GM23338 (cell line): ENCODE results near the gene PRUNE1. TPM values are rescaled to one million over a fixed set of nuclear protein-coding genes. Genes with fewer than 3 reads are reported as not detected.

Experiments used
- ATAC-seq: fragments of 200-7000 bp; cut with Tn5 transposase; 3 replicates; pipeline ENCODE4 v1.9.1; 2020
- DNase-seq: peaks from one replicate; pipeline ENCODE4 v3.0.0-alpha.2; 2015; ENCODE audit warnings: low spot score
- H2AFZ ChIP-seq: fragments of 200-600 bp; sonication (generic); 2 replicates; pipeline ENCODE4 v1.8.0; 2016; ENCODE audit warnings: antibody characterized with exemption, mild to moderate bottlenecking, moderate library complexity
- H3F3A ChIP-seq: fragments of 200-600 bp; sonication (generic); replicated peaks from 2 replicates; pipeline ENCODE4 v1.8.0; 2017; ENCODE audit warnings: antibody characterized with exemption, mixed run types, low read depth
- H3K27ac ChIP-seq: fragments of 200-600 bp; sonication (generic); 2 replicates; pipeline ENCODE4 v1.6.1; 2016; ENCODE audit warnings: low read depth
- H3K27me3 ChIP-seq: fragments of 200-600 bp; sonication (generic); 2 replicates; pipeline ENCODE4 v1.8.0; 2016; ENCODE audit warnings: mild to moderate bottlenecking, mixed run types, moderate library complexity; ENCODE audit not compliant: insufficient read depth
- H3K36me3 ChIP-seq: fragments of 200-600 bp; sonication (generic); 2 replicates; pipeline ENCODE4 v1.8.0; 2016; ENCODE audit warnings: mild to moderate bottlenecking; ENCODE audit not compliant: insufficient read depth
- H3K4me1 ChIP-seq: fragments of 200-600 bp; sonication (generic); 2 replicates; pipeline ENCODE4 v1.8.0; 2016; ENCODE audit warnings: mild to moderate bottlenecking, moderate library complexity; ENCODE audit not compliant: insufficient read depth
- H3K4me2 ChIP-seq: fragments of 200-600 bp; sonication (generic); 2 replicates; pipeline ENCODE4 v1.7.1; 2017; ENCODE audit warnings: mixed run types
- H3K4me3 ChIP-seq: fragments of 200-600 bp; sonication (generic); 2 replicates; pipeline ENCODE4 v1.6.1; 2016; ENCODE audit warnings: mixed run types
- H3K79me2 ChIP-seq: fragments of 200-600 bp; sonication (generic); replicated peaks from 2 replicates; pipeline ENCODE4 v1.8.0; 2017; ENCODE audit warnings: mild to moderate bottlenecking; ENCODE audit not compliant: insufficient read depth
- H3K9me2 ChIP-seq: fragments of 200-600 bp; sonication (generic); 2 replicates; pipeline ENCODE4 v1.8.0; 2017; ENCODE audit not compliant: insufficient read depth
- H4K20me1 ChIP-seq: fragments of 200-600 bp; sonication (generic); replicated peaks from 2 replicates; pipeline ENCODE4 v1.8.0; 2017; ENCODE audit warnings: mild to moderate bottlenecking; ENCODE audit not compliant: insufficient read depth
- H3K27ac Mint-ChIP-seq: 2 replicates; pipeline ENCODE4 v1.8.0; 2020; ENCODE audit warnings: inconsistent platforms, mild to moderate bottlenecking, moderate library complexity, mixed read lengths
- H3K27me3 Mint-ChIP-seq: 3 replicates; pipeline ENCODE4 v1.8.0; 2022; ENCODE audit warnings: low read depth, mild to moderate bottlenecking, moderate library complexity, mixed read lengths, inconsistent platforms; ENCODE audit not compliant: insufficient read depth, poor library complexity
- H3K36me3 Mint-ChIP-seq: 3 replicates; pipeline ENCODE4 v1.8.0; 2021; ENCODE audit warnings: low read depth, mild to moderate bottlenecking, inconsistent platforms, moderate library complexity, mixed read lengths
- H3K4me1 Mint-ChIP-seq: 3 replicates; pipeline ENCODE4 v1.8.0; 2020; ENCODE audit warnings: mild to moderate bottlenecking, inconsistent platforms, mixed read lengths
- H3K4me3 Mint-ChIP-seq: 3 replicates; pipeline ENCODE4 v1.8.0; 2021; ENCODE audit warnings: moderate library complexity, mild to moderate bottlenecking, inconsistent platforms, mixed read lengths
- H3K9me3 Mint-ChIP-seq: 3 replicates; pipeline ENCODE4 v1.8.0; 2020; ENCODE audit warnings: moderate library complexity, mild to moderate bottlenecking, inconsistent platforms, mixed read lengths
- CREB1 ChIP-seq: fragments of 250-450 bp; sonication (Bioruptor Pico); IDR thresholded peaks from 2 replicates; pipeline ENCODE4 v1.5.0; 2020; ENCODE audit warnings: low read depth, mild to moderate bottlenecking, moderate library complexity
- EZH2 ChIP-seq: fragments of 200-600 bp; sonication (generic); IDR thresholded peaks from one replicate; pipeline ENCODE4 v1.8.0; 2017; ENCODE audit warnings: antibody characterized with exemption, mild to moderate bottlenecking, low read depth; ENCODE audit not compliant: unreplicated experiment
- NANOG ChIP-seq: IDR thresholded peaks from 2 replicates; pipeline ENCODE4 v1.6.1; 2016; ENCODE audit warnings: antibody characterized with exemption, borderline replicate concordance
- POLR2AphosphoS5 ChIP-seq: IDR thresholded peaks from 2 replicates; pipeline ENCODE4 v1.6.1; 2016; ENCODE audit warnings: antibody characterized with exemption, low read depth
- ZNF114 ChIP-seq: fragments of 250-450 bp; sonication (Bioruptor Pico); IDR thresholded peaks from 2 replicates; pipeline ENCODE4 v1.5.0; 2020; ENCODE audit warnings: mild to moderate bottlenecking, moderate library complexity
- ZNF331 ChIP-seq: fragments of 250-450 bp; sonication (Bioruptor Pico); IDR thresholded peaks from 2 replicates; pipeline ENCODE4 v1.5.0; 2020; ENCODE audit warnings: low read depth, mild to moderate bottlenecking, moderate library complexity
- polyA plus RNA-seq: library from polyadenylated mRNA; unstranded; fragments of >200 nt; fragmentation: Nextera tagmentation; extraction: Ambion mirVana; gene quantifications from 2 replicates; pipeline ENCODE4 v1.2.1, GENCODE V29; 2016
- total RNA-seq: library from RNA; depleted of rRNA; stranded (reverse); fragments of >200 nt; shearing (Covaris generic); gene quantifications from 2 replicates; pipeline ENCODE4 v1.2.3, GENCODE V29; 2014
- TF ChIP-seq, protein P1 (sequence below): IDR thresholded peaks from one replicate; pipeline ENCODE4 v1.6.1; 2018; ENCODE audit warnings: antibody characterized with exemption; ENCODE audit not compliant: unreplicated experiment
- TF ChIP-seq, protein P2 (sequence below), 2 experiments: fragments of 200-600 bp in 1 of 2; sonication (generic) in 1 of 2; conservative IDR thresholded peaks; 2 replicates each; pipeline versions ENCODE4 v1.5.1 to v1.6.1; 2016 to 2017; ENCODE audit warnings: antibody characterized with exemption in 2 of 2, low read depth in 2 of 2, mild to moderate bottlenecking in 2 of 2, moderate library complexity in 1 of 2

PRUNE1 gene
- total and polyA plus RNA-seq, 2 experiments from 2014 or later = 14.7 to 33.2 TPM

DNA sequence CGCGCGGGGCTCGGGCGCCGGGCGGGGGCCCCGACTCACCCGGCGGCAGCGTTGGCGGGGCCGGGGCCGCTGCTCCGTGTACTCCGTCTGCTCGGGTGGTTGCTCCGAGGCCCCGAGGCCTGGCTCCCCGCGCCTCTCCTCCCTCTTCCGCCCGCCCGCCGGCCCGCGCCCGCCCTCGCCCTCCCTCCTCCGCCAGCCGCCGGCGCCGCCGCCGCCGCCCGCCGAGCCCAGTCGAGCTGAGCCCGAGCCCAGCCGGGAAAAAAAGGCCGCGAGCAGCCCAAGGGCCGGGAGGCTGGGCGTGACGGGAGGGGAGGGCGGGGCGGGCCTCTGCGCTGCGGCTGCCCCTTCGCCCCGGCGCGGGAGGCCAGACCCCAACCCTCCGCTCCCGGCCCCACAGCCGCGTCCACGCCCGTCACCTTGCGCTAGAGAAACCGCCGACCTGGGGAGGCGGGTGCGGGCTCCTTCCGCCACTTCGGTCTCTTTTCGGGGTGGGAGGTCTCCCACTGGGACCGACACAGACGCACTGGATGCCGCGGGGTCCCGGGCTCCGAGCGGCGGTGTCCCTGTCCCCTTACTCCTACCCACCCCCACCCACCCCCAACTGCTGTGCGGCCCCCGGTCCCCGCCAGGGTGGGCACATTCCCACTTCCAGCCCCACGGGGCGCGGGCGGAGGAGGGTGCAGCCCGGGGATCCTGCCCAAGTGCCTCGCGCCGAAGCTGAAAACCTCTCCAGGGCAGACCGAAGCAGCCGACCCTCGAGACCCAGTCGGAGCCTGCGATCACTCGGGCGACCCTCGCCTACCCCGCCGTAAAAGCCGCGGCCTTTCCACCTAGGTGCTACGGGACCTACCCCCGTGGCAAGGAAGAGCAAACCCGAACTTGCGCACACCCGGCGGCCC lies 33.4 kb upstream of the PRUNE1 start, which contains the start of gene CERS2:
Gene CERS2, minus strand, starts transcription at position 256 of the 899 bp plus-strand sequence. CDS start 5,745 bp downstream, outside the sequence.
- peak; percentile 87 for DNase-seq
- Histone ChIP-seq H3K36me3 (no peaks in the 10 kb centered on the region), H3F3A (peaks cover 12% of the 10 kb centered on the region), H3K79me2 (peaks cover 52% of the 10 kb centered on the region), H2AFZ (peak within 1 kb of the TSS; percentile 89), H3K4me2 (peak within 1 kb of the TSS; percentile 96), H3K9me2 (no peaks in the 10 kb centered on the region), H4K20me1 (peaks cover 12% of the 10 kb centered on the region; the same call in 1 of the 2 replicates), H3K27me3 (0 out of 2 replicates have a peak, but pooled peaks cover 3% of the 10 kb centered on the region), H3K27ac (peak within 1 kb of the TSS; percentile 50; the same call in 1 of the 2 replicates), H3K4me3 (peak within 1 kb of the TSS; percentile 88), H3K4me1 (peaks cover 66% of the 10 kb centered on the region)
- TF ChIP-seq, protein P1, sequence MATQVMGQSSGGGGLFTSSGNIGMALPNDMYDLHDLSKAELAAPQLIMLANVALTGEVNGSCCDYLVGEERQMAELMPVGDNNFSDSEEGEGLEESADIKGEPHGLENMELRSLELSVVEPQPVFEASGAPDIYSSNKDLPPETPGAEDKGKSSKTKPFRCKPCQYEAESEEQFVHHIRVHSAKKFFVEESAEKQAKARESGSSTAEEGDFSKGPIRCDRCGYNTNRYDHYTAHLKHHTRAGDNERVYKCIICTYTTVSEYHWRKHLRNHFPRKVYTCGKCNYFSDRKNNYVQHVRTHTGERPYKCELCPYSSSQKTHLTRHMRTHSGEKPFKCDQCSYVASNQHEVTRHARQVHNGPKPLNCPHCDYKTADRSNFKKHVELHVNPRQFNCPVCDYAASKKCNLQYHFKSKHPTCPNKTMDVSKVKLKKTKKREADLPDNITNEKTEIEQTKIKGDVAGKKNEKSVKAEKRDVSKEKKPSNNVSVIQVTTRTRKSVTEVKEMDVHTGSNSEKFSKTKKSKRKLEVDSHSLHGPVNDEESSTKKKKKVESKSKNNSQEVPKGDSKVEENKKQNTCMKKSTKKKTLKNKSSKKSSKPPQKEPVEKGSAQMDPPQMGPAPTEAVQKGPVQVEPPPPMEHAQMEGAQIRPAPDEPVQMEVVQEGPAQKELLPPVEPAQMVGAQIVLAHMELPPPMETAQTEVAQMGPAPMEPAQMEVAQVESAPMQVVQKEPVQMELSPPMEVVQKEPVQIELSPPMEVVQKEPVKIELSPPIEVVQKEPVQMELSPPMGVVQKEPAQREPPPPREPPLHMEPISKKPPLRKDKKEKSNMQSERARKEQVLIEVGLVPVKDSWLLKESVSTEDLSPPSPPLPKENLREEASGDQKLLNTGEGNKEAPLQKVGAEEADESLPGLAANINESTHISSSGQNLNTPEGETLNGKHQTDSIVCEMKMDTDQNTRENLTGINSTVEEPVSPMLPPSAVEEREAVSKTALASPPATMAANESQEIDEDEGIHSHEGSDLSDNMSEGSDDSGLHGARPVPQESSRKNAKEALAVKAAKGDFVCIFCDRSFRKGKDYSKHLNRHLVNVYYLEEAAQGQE = no peak
- TF ChIP-seq, protein P2, sequence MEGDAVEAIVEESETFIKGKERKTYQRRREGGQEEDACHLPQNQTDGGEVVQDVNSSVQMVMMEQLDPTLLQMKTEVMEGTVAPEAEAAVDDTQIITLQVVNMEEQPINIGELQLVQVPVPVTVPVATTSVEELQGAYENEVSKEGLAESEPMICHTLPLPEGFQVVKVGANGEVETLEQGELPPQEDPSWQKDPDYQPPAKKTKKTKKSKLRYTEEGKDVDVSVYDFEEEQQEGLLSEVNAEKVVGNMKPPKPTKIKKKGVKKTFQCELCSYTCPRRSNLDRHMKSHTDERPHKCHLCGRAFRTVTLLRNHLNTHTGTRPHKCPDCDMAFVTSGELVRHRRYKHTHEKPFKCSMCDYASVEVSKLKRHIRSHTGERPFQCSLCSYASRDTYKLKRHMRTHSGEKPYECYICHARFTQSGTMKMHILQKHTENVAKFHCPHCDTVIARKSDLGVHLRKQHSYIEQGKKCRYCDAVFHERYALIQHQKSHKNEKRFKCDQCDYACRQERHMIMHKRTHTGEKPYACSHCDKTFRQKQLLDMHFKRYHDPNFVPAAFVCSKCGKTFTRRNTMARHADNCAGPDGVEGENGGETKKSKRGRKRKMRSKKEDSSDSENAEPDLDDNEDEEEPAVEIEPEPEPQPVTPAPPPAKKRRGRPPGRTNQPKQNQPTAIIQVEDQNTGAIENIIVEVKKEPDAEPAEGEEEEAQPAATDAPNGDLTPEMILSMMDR (conservative IDR thresholded peaks at IDR 0.05; ENCODE audit: low read depth in 2 of 2) = no peak
- peak; percentile 44 for TF ChIP-seq POLR2AphosphoS5
- TF ChIP-seq ZNF331 (CRISPR knock-in tag) = no peak
- TF ChIP-seq EZH2 = no peak
- peak; percentile 18 for ATAC-seq
- Mint-ChIP-seq H3K36me3 (peaks cover 14% of the 10 kb centered on the region; the same call in 1 of the 3 replicates), H3K4me3 (peak within 1 kb of the TSS; percentile 82), H3K27me3 (peaks cover 24% of the 10 kb centered on the region), H3K9me3 (peaks cover 4% of the 10 kb centered on the region; the same call in 1 of the 3 replicates), H3K4me1 (peaks cover 68% of the 10 kb centered on the region), H3K27ac (peak within 1 kb of the TSS; percentile 36; the same call in 1 of the 2 replicates)

DNA sequence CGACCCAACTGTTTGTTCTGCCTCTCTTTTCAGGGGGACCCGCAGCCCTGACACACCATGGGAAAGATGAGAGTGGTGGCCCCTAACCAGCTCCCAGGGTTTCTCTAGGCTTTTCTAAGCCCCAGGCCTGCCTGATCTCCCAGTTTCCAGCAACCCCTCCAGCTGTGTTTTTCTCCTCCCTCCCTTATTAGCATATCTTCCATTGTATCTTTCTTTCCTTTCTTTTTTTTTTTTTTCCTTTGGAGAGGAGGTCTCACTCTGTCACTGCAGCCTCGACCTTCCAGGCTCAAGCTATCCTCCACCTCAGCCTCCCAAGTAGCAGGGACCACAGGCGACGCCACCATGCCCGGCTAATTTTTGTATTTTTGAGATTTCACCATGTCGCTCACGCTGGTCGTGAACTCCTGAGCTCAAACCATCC lies 31.8 kb upstream of the PRUNE1 start:
- Histone ChIP-seq H2AFZ (0 out of 2 replicates have a peak overlapping the region, but pooled peaks have one; percentile 72), H3K79me2 (peaks cover 36% of the 10 kb centered on the region), H3K27me3 (0 out of 2 replicates have a peak, but pooled peaks cover 3% of the 10 kb centered on the region), H3K4me2 (peak overlapping the region; percentile 94), H3K4me1 (peaks cover 59% of the 10 kb centered on the region), H3K4me3 (peak overlapping the region; percentile 88), H3K9me2 (no peaks in the 10 kb centered on the region), H4K20me1 (peaks cover 6% of the 10 kb centered on the region; the same call in 1 of the 2 replicates), H3K36me3 (no peaks in the 10 kb centered on the region), H3K27ac (peak overlapping the region; percentile 86), H3F3A (peaks cover 12% of the 10 kb centered on the region)
- DNase-seq (peak; percentile 58), ATAC-seq (peak; percentile 2; the same call in 2 of the 3 replicates)
- Mint-ChIP-seq H3K27ac (peak overlapping the region; percentile 59; the same call in 1 of the 2 replicates), H3K27me3 (peaks cover 24% of the 10 kb centered on the region), H3K4me3 (peak overlapping the region; percentile 78), H3K9me3 (peaks cover 4% of the 10 kb centered on the region; the same call in 1 of the 3 replicates), H3K4me1 (peaks cover 61% of the 10 kb centered on the region), H3K36me3 (peaks cover 12% of the 10 kb centered on the region; the same call in 1 of the 3 replicates)
- no peak for TF ChIP-seq CREB1 (CRISPR knock-in tag)
- TF ChIP-seq, protein P2 (conservative IDR thresholded peaks at IDR 0.05; ENCODE audit: low read depth in 2 of 2) = no peak
- TF ChIP-seq NANOG = no peak
- no peak for TF ChIP-seq POLR2AphosphoS5
- no peak for TF ChIP-seq EZH2
- TF ChIP-seq, protein P1 = no peak
- TF ChIP-seq ZNF114 (CRISPR knock-in tag) = no peak
